HFF-Myc (cell line): ENCODE results near the gene BLOC1S6.

Experiments
- DNase-seq: peaks from one replicate; pipeline ENCODE4 v3.0.0-alpha.2; 2011; ENCODE audit warnings: low read depth; ENCODE audit errors: extremely low read depth
- H3K4me3 ChIP-seq: replicated peaks from 2 replicates; pipeline ENCODE4 v1.5.1; 2011; ENCODE audit warnings: low read depth, mild to moderate bottlenecking, control low read depth, low read length
- TF ChIP-seq, protein P1 (sequence below): IDR thresholded peaks from 2 replicates; pipeline ENCODE4 v1.5.1; 2012; ENCODE audit warnings: mild to moderate bottlenecking, low read depth, low read length, control low read depth; ENCODE audit errors: missing control alignments

The BLOC1S6 gene

GRCh38 chr15:45573961-45574629 lies 13.1 kb upstream of the BLOC1S6 start:
- DNase-seq: no peak
- no peak overlapping the region for H3K4me3 ChIP-seq
- TF ChIP-seq, protein P1, sequence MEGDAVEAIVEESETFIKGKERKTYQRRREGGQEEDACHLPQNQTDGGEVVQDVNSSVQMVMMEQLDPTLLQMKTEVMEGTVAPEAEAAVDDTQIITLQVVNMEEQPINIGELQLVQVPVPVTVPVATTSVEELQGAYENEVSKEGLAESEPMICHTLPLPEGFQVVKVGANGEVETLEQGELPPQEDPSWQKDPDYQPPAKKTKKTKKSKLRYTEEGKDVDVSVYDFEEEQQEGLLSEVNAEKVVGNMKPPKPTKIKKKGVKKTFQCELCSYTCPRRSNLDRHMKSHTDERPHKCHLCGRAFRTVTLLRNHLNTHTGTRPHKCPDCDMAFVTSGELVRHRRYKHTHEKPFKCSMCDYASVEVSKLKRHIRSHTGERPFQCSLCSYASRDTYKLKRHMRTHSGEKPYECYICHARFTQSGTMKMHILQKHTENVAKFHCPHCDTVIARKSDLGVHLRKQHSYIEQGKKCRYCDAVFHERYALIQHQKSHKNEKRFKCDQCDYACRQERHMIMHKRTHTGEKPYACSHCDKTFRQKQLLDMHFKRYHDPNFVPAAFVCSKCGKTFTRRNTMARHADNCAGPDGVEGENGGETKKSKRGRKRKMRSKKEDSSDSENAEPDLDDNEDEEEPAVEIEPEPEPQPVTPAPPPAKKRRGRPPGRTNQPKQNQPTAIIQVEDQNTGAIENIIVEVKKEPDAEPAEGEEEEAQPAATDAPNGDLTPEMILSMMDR: peak; percentile 56

GRCh38 chr15:45581919-45582318 lies 5.3 kb upstream of the BLOC1S6 start:
- TF ChIP-seq, protein P1: no peak
- no peak overlapping the region for H3K4me3 ChIP-seq
- DNase-seq: no peak

DNA sequence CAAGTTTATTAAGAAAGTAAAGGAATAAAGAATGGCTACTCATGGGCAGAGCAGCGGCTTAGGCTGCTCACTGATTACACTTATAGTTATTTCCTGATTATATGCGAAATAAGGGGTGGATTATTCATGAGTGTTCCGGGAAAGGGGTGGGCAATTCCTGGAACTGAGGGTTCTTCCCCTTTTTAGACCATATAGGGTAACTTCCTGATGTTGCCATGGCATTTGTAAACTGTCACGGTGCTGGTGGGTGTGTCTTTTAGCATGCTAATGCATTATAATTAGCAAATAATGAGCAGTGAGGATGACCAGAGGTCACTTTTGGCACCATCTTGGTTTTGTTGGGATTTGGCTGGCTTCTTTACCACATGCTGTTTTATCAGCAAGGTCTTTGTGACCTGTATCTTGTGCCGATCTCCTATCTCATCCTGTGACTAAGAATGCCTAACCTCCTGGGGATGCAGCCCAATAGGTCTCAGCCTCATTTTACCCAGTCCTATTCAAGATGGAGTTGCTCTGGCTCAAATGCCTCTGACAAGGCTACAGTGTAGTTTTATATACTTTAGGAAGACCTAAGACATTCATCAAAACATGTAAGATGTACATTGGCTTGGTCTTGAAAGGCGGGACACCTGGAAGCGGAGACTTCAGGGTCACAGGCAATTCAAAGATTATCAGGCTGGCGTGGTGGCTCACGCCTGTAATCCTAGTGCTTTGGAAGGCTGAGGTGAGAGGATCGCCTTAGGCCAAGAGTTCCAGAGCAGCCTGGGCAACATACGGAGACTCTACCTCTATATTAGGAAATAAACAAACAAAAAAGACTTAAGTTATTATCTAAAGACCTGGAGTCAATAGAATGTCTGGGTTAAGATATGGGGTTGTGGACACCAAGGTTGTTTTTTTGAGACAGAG lies 3.2 kb upstream of the BLOC1S6 start:
- TF ChIP-seq, protein P1: no peak
- no peak for DNase-seq
- H3K4me3 ChIP-seq: no peak overlapping the region

DNA sequence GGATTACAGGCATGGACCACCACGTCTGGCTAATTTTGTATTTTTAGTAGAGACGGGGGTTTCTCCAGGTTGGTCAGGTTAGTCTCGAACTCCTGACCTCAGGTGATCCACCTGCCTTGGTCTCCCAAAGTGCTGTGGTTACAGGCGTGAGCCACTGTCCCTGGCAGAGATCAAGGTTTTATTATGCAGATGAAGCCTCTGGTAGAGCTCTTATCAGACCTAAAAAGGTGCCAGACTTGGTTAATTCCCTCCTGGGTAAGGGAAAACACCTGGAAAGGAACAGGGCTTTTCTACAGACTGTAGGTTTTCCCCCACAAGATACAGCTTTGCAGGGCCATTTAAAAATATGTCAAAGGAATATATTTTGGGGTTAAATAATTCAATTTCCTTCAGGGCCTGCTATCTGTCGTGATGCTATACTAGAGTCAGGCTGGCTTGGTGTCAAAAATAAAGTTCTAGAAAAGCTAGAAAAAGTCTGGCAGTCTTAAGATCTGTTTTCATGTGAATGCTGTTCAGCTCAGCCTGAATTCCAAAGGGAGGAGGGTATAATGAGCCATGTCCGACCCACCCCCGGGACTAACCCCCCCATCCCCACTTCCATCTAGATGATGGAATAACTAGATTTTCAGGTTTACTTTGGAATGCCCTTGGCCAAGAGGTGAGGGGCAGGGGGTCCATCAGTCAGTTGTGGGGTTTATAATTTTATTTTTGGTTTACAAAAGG lies 1.9 kb upstream of the BLOC1S6 start:
- DNase-seq: no peak
- TF ChIP-seq, protein P1: no peak
- no peak overlapping the region for H3K4me3 ChIP-seq

- DNase-seq: no peak
- TF ChIP-seq, protein P1: no peak
Observed at GRCh38 chr15:45586125-45586524, 1.1 kb upstream of the BLOC1S6 start.

DNA sequence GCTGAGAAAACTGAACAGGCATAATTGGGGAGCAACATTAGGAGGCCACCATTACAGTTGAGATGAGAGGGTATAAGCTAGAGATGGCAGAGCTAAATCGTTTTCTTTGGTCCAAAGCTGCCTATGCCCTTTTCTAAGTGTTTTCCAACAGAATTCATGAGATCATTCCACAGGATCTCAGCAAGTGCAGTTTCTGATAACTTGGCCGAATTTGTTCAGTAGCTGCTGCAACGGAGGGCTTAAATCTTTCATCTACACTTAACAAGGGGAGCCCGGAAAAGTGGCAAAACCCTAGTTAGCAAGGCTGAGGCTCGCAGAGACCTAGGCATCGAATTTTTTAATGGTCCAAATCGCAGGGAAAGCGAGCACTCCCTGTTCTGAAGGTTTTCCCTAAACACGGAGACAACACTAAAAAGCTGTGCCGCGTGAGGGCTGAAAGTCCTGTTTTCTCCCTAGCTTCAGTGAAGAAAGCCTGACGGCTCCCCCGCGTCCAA lies 531 bp upstream of the BLOC1S6 start:
- DNase-seq: no peak
- peak overlapping the region; percentile 66 for H3K4me3 ChIP-seq
- TF ChIP-seq, protein P1: no peak

More at GRCh38 chr15:45586125-45586524, 1.1 kb upstream of the BLOC1S6 start:
- H3K4me3 ChIP-seq: peak overlapping the region; percentile 66
